Colonic mucosa (tissue), 4 donors: ENCODE data around the gene SMNDC1. TPM values are rescaled to one million over a fixed set of nuclear protein-coding genes. Genes with fewer than 3 reads are reported as not detected.

Source experiments
- DNase-seq: peaks from one replicate; pipeline ENCODE4 v3.0.0-alpha.2; 2020
- H3K27ac ChIP-seq: fragments of 200-600 bp; one replicate; pipeline ENCODE4 v1.8.0; 2021
- H3K27me3 ChIP-seq: fragments of 200-600 bp; one replicate; pipeline ENCODE4 v1.8.0; 2021
- H3K36me3 ChIP-seq: fragments of 200-600 bp; one replicate; pipeline ENCODE4 v1.8.0; 2021
- H3K4me1 ChIP-seq: fragments of 200-600 bp; one replicate; pipeline ENCODE4 v1.8.0; 2021; ENCODE audit warnings: mild to moderate bottlenecking
- H3K4me3 ChIP-seq: fragments of 200-600 bp; one replicate; pipeline ENCODE4 v1.8.0; 2021
- H3K9ac ChIP-seq, 2 donors: one replicate each; pipeline ENCODE4 v1.7.0; 2013; ENCODE audit warnings: control low read depth in 2 of 2, low read depth in 2 of 2, low read length in 2 of 2
- H3K9me3 ChIP-seq: fragments of 200-600 bp; one replicate; pipeline ENCODE4 v1.8.0; 2021
- CTCF ChIP-seq: fragments of 200-600 bp; IDR thresholded peaks from one replicate; pipeline ENCODE4 v1.8.0; 2022; ENCODE audit warnings: antibody characterized with exemption, mild to moderate bottlenecking
- intact Hi-C: fragments of 100-400 bp; cut with DNase I; formaldehyde crosslinking; loops from one replicate; pipeline ENCODE4 v1.14.1; 2022
- total RNA-seq, 2 donors: library from RNA; stranded (reverse); fragmentation: NEBNext Ultra II Directional in 1 of 2; extraction: Animal tissue kit (Norgen Biotek cat#: 25700) in 1 of 2; gene quantifications; one replicate each; pipeline ENCODE4 v1.2.1, GENCODE V29; 2021
- donor health status: healthy.
- donor health status: DM: no; HTN: no; CAD: no.
- donor health status: DM: no; HTN: no; CAD: no.

Gene SMNDC1
- total RNA-seq, 2 donors from 2014 or later = 24.8 to 32.1 TPM

- no peak for TF ChIP-seq CTCF
- Histone ChIP-seq H3K4me1 (no peaks in the 10 kb centered on the region), H3K36me3 (no peaks in the 10 kb centered on the region), H3K9ac (no peak overlapping the region), H3K27ac (no peak overlapping the region), H3K9me3 (no peaks in the 10 kb centered on the region), H3K27me3 (no peaks in the 10 kb centered on the region), H3K4me3 (no peak overlapping the region)
- intact Hi-C loops = no loop called here
- no peak for DNase-seq
These were observed 63.3 kb downstream of the SMNDC1 start for GRCh38 chr10:110241407-110241806.

Other genes starting within 250 kb of the SMNDC1 start
- 100 to 1,000 TPM in 1 of 2 donors, 10 to 100 TPM in 1; 58.0 to 304 TPM for gene MXI1, start 97.3 kb downstream of the SMNDC1 start, total RNA-seq
- gene DUSP5, start 193.0 kb upstream of the SMNDC1 start, total RNA-seq = 10 to 100 TPM in 1 of 2 donors, 1 to 10 TPM in 1; 6.2 to 22.0 TPM